A673 (cell line): ENCODE data around the gene OR10AD1. TPM values are rescaled to one million over a fixed set of nuclear protein-coding genes. Genes with fewer than 3 reads are reported as not detected.
"Not testable (repeated sequence)": the region's sequence is repeated elsewhere in the genome, so short reads cannot be mapped to it uniquely, and the experiment has no call there.

ENCODE experiments used
- BruUV-seq: library from RNA; stranded (reverse); fragments of 400-500 nt; replicated peaks from 2 replicates; lab custom pipeline; 2021; lab: Mats Ljungman, UMichigan
- CTCF ChIA-PET: fragments of 300-600 bp; sonication (Branson Sonifier 250); formaldehyde crosslinking; loops from one replicate; lab custom pipeline; 2022; ENCODE audit warnings: antibody characterized with exemption; lab: Charles Lee
- POLR2A ChIA-PET: fragments of 300-600 bp; sonication (Branson Sonifier 250); formaldehyde crosslinking; loops from one replicate; lab custom pipeline; 2022; ENCODE audit warnings: antibody characterized with exemption; ENCODE audit not compliant: low non-redundant PET; lab: Charles Lee
- DNase-seq: peaks from one replicate; pipeline ENCODE4 v3.0.0-alpha.2; 2015; ENCODE audit warnings: low spot score
- H3K27ac ChIP-seq: fragments of 200-600 bp; sonication (generic); 2 replicates; pipeline ENCODE4 v1.5.1; 2016; ENCODE audit warnings: mixed run types, low read depth, mild to moderate bottlenecking, mixed read lengths, antibody characterized with exemption, low read length; ENCODE audit not compliant: poor library complexity, severe bottlenecking
- H3K27me3 ChIP-seq: fragments of 200-600 bp; sonication (generic); replicated peaks from 2 replicates; pipeline ENCODE4 v1.6.1; 2017; ENCODE audit warnings: mixed run types, low read depth, mild to moderate bottlenecking, mixed read lengths, antibody characterized with exemption, low read length; ENCODE audit not compliant: insufficient read depth, poor library complexity
- H3K36me3 ChIP-seq: fragments of 200-600 bp; sonication (generic); 2 replicates; pipeline ENCODE4 v1.6.1; 2016; ENCODE audit warnings: mixed run types, mild to moderate bottlenecking, mixed read lengths, antibody characterized with exemption, low read length; ENCODE audit not compliant: insufficient read depth, poor library complexity, severe bottlenecking
- H3K4me1 ChIP-seq: fragments of 200-600 bp; sonication (generic); 2 replicates; pipeline ENCODE4 v1.6.1; 2017; ENCODE audit warnings: mixed run types, mild to moderate bottlenecking, mixed read lengths, antibody characterized with exemption, low read length; ENCODE audit not compliant: insufficient read depth, poor library complexity, severe bottlenecking
- H3K4me3 ChIP-seq: fragments of 200-600 bp; sonication (generic); 2 replicates; pipeline ENCODE4 v1.5.1; 2016; ENCODE audit warnings: low read depth, mixed run types, mild to moderate bottlenecking, mixed read lengths, low read length; ENCODE audit not compliant: poor library complexity, severe bottlenecking
- H3K9me3 ChIP-seq: fragments of 200-600 bp; sonication (generic); 2 replicates; pipeline ENCODE4 v1.6.1; 2016; ENCODE audit warnings: mixed run types, low read depth, mild to moderate bottlenecking, mixed read lengths, antibody characterized with exemption, low read length; ENCODE audit not compliant: poor library complexity, severe bottlenecking
- CTCF ChIP-seq: fragments of 300-800, 200-600 bp; sonication (generic); conservative IDR thresholded peaks from 2 replicates; pipeline ENCODE4 v1.5.1; 2017; ENCODE audit warnings: low read depth, mild to moderate bottlenecking, antibody characterized with exemption, low read length, moderate library complexity, mixed read lengths
- EZH2 ChIP-seq: fragments of 200-600 bp; sonication (generic); IDR thresholded peaks from 2 replicates; pipeline ENCODE4 v1.6.1; 2017; ENCODE audit warnings: borderline replicate concordance, low read depth, mild to moderate bottlenecking, mixed read lengths, antibody characterized with exemption, low read length; ENCODE audit not compliant: poor library complexity, severe bottlenecking
- intact Hi-C: fragments of 100-400 bp; cut with micrococcal nuclease; formaldehyde crosslinking; loops from one replicate; pipeline ENCODE4 v1.10.0; 2022; ENCODE audit not compliant: unreplicated experiment
- total RNA-seq: library from RNA; stranded (reverse); gene quantifications from 2 replicates; pipeline ENCODE4 v1.2.3, GENCODE V29; 2021

OR10AD1 gene
- total RNA-seq, 1 experiment from 2014 or later, result not detected

GRCh38 chr12:48157889-48158370 is 45.2 kb downstream of the OR10AD1 start:
- H3K27me3 ChIP-seq, result no peaks in the 10 kb centered on the region
- H3K27ac ChIP-seq, result peak overlapping the region; percentile 52
- no peaks in the 10 kb centered on the region for H3K36me3 ChIP-seq
- peaks cover 4% of the 10 kb centered on the region for H3K4me1 ChIP-seq
- H3K4me3 ChIP-seq, result peak overlapping the region; percentile 74
- TF ChIP-seq CTCF (no peak), EZH2 (no peak)
- CTCF ChIA-PET, result interaction anchor here (0.8 to 1.0 kb wide), 2 partner anchors 38 to 216 kb away, joined by 3 read pairs; no protein-coding TSS in a partner anchor
- BruUV-seq, result no TSS peak
- no peak for DNase-seq
- POLR2A ChIA-PET, result no interaction called here
- intact Hi-C loops, result loop anchor here (5.0 kb wide), 1 partner anchor 51 kb away; the partner anchor contains the start of gene SENP1
- H3K9me3 ChIP-seq, result no peaks in the 10 kb centered on the region

- BruUV-seq, result no TSS peak
- DNase-seq, result peak; percentile 98
- no peak for TF ChIP-seq EZH2
- TF ChIP-seq CTCF, result peak; percentile 55
- Histone ChIP-seq H3K4me3 (peak within 1 kb of the TSS; percentile 74), H3K9me3 (no peaks in the 10 kb centered on the region), H3K4me1 (peaks cover 4% of the 10 kb centered on the region), H3K27ac (peak within 1 kb of the TSS; percentile 52), H3K27me3 (no peaks in the 10 kb centered on the region), H3K36me3 (no peaks in the 10 kb centered on the region)
- CTCF ChIA-PET, result interaction anchor here (0.8 to 1.0 kb wide), 2 partner anchors 37 to 215 kb away, joined by 3 read pairs; no protein-coding TSS in a partner anchor
- POLR2A ChIA-PET, result interaction anchor here (0.7 kb wide), 1 partner anchor 22 kb away, joined by 12 read pairs; no protein-coding TSS in a partner anchor
- intact Hi-C loops, result loop anchor here (5.0 kb wide), 1 partner anchor 50 kb away; the partner anchor contains the start of gene SENP1
These were observed 45.8 kb downstream of the OR10AD1 start, which contains the start of gene ASB8 for GRCh38 chr12:48157018-48157888. Gene ASB8, minus strand, starts transcription at chr12:48157515. Its CDS starts 4,019 bp downstream, at chr12:48153496.

GRCh38 chr12:48156652-48157017 is 46.5 kb downstream of the OR10AD1 start:
- ChIA-PET POLR2A (interaction anchor here (0.7 kb wide), 1 partner anchor 23 kb away, joined by 12 read pairs; no protein-coding TSS in a partner anchor), CTCF (no interaction called here)
- intact Hi-C loops, result loop anchor here (5.0 kb wide), 1 partner anchor 49 kb away; the partner anchor contains the start of gene SENP1
- Histone ChIP-seq H3K27me3 (no peaks in the 10 kb centered on the region), H3K4me1 (peaks cover 4% of the 10 kb centered on the region), H3K27ac (peak overlapping the region; percentile 52), H3K4me3 (peak overlapping the region; percentile 74), H3K9me3 (no peaks in the 10 kb centered on the region), H3K36me3 (peaks cover 1% of the 10 kb centered on the region)
- no peak for DNase-seq
- no TSS peak for BruUV-seq
- TF ChIP-seq EZH2, result no peak
- TF ChIP-seq CTCF, result no peak

- H3K9me3 ChIP-seq, H3K27ac ChIP-seq, H3K36me3 ChIP-seq, H3K4me3 ChIP-seq, DNase-seq, POLR2A ChIA-PET, H3K4me1 ChIP-seq, H3K27me3 ChIP-seq, BruUV-seq, CTCF ChIA-PET: not testable (repeated sequence)
- intact Hi-C loops, result loop anchor here (5.0 kb wide), 1 partner anchor 48 kb away; the partner anchor contains the start of gene SENP1
These were observed 47.3 kb downstream of the OR10AD1 start for GRCh38 chr12:48155786-48156185.
